ENCODE measurements around the gene SKOR2. TPM values are rescaled to one million over a fixed set of nuclear protein-coding genes. Genes with fewer than 3 reads are reported as not detected.

SKOR2 gene, protein sequence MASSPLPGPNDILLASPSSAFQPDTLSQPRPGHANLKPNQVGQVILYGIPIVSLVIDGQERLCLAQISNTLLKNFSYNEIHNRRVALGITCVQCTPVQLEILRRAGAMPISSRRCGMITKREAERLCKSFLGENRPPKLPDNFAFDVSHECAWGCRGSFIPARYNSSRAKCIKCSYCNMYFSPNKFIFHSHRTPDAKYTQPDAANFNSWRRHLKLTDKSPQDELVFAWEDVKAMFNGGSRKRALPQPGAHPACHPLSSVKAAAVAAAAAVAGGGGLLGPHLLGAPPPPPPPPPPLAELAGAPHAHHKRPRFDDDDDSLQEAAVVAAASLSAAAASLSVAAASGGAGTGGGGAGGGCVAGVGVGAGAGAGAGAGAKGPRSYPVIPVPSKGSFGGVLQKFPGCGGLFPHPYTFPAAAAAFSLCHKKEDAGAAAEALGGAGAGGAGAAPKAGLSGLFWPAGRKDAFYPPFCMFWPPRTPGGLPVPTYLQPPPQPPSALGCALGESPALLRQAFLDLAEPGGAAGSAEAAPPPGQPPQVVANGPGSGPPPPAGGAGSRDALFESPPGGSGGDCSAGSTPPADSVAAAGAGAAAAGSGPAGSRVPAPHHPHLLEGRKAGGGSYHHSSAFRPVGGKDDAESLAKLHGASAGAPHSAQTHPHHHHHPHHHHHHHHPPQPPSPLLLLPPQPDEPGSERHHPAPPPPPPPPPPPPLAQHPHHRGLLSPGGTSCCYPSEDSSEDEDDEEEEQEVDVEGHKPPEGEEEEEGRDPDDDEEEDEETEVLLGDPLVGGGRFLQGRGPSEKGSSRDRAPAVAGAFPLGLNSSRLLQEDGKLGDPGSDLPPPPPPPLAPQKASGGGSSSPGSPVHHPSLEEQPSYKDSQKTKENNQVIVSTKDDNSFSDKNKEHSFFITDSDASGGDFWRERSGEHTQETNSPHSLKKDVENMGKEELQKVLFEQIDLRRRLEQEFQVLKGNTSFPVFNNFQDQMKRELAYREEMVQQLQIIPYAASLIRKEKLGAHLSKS
- total RNA-seq, result not detected

DNA sequence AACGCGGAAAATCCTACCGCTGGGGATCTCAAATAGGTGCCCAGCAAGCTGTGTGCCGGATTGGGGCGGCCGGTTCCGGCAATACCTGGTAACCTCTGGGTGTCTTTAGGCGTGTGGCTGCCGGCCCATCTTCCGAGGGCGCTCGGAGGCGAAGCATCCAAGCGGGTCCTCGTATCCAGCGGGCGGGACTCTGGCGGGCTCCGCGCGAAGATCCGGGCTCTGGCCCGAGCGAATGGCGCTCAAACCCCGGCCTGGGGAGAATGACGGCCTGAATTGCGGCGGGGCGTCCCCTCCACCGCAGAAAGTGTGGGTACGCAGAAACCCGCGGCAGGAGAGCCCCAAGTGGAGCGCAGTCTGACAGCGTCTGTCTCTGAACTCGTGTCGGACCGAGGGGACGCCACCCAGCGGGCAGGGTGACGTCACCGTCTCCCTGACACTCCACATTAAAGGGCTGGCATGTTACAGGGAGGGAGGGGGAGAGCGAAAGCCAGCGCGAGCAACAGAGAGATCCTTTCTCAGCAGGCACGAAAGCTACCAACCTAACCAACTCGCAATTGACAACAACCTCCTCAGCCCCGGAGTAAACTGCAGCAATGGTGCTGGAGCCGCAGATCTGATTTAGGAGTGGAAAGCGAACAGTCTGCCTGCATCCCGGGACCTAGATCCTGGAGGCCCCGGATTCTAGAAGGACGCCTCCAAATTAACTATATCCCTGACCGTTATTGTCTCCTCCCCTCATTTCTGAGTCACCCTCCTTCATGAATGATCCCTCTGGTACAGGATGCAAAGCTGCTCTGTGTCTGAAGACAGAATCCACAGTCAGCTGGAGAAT lies at the start of gene SKOR2:
Gene SKOR2, minus strand, starts transcription at position 372 of the 832 bp plus-strand sequence. CDS start 2,477 bp downstream, outside the sequence.
- peaks cover 83% of the 10 kb centered on the region for H3K27me3 ChIP-seq (ENCODE audit: insufficient read depth, low read length)
- H3K9me3 ChIP-seq (ENCODE audit: low read depth, low read length), result no peaks in the 10 kb centered on the region
- H3K4me1 ChIP-seq (ENCODE audit: insufficient read depth, low read length), result no peaks in the 10 kb centered on the region
- H3K4me3 ChIP-seq (ENCODE audit: low read length), result no peak within 1 kb of the TSS

DNA sequence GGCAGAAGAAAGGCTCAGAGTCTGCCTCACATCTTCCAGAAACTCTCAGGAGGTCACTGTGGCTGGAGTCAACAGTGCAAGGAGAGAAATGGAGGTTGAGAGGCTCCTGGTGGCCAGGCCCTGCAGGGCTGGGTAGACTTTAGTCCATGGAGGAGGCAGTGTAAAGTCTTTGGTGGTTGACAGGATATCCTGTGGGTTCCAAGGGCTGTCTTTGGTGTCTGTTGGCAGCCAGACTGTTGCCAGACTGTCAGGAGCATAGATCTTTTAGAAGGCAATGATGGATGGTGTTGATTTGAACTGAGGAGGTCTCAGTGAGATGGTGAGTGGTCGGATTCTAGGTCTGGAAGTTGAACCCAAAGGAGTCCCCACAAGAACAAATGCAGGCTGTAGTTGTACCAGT lies 45.0 kb upstream of the SKOR2 start:
- no peak overlapping the region for H3K4me3 ChIP-seq (ENCODE audit: low read length)
- peaks cover 10% of the 10 kb centered on the region for H3K9me3 ChIP-seq (ENCODE audit: low read depth, low read length)
- no peaks in the 10 kb centered on the region for H3K27me3 ChIP-seq (ENCODE audit: insufficient read depth, low read length)
- H3K4me1 ChIP-seq (ENCODE audit: insufficient read depth, low read length), result no peaks in the 10 kb centered on the region

DNA sequence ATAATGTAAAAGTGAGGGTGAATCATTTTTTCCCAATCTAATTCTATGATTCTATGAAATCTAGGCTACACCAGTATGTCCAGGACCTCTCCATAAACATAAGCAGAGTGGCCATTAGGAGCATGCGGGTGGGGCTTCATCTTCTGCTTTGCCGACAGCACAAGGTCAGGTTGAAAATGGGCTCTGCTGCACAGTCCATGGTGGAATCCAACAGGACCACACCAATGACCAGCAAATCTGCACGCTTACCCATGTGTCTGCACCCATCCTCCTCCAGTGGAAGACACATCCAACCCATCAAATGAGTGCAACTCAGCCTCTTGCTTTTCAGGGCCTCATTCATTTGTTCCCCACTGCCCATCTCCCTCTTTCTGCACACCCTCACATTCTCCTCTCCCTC lies 43.3 kb upstream of the SKOR2 start:
- no peaks in the 10 kb centered on the region for H3K9me3 ChIP-seq (ENCODE audit: low read depth, low read length)
- no peak overlapping the region for H3K4me3 ChIP-seq (ENCODE audit: low read length)
- no peaks in the 10 kb centered on the region for H3K4me1 ChIP-seq (ENCODE audit: insufficient read depth, low read length)
- H3K27me3 ChIP-seq (ENCODE audit: insufficient read depth, low read length), result no peaks in the 10 kb centered on the region

DNA sequence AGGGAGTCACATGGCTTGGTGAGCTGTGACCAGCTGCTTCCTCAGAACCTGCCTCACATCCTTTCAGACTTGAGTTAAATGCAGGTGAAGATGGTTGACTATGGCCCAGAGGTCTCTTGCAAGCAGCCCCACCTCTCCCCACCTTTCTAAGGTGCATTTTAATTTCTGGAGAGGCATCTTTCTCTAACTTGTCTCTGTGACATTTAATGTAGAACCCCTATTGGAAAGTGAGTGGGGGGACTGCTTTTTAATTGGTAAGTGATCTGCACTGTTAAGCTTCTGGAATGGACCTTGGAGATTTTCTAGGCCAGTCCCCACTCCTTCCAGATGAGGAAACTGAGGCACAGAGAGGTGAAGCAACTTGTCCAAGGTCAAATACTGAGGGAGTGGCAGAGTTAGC lies 37.3 kb upstream of the SKOR2 start:
- H3K27me3 ChIP-seq (ENCODE audit: insufficient read depth, low read length), result no peaks in the 10 kb centered on the region
- no peaks in the 10 kb centered on the region for H3K4me1 ChIP-seq (ENCODE audit: insufficient read depth, low read length)
- H3K4me3 ChIP-seq (ENCODE audit: low read length), result no peak overlapping the region
- no peaks in the 10 kb centered on the region for H3K9me3 ChIP-seq (ENCODE audit: low read depth, low read length)

DNA sequence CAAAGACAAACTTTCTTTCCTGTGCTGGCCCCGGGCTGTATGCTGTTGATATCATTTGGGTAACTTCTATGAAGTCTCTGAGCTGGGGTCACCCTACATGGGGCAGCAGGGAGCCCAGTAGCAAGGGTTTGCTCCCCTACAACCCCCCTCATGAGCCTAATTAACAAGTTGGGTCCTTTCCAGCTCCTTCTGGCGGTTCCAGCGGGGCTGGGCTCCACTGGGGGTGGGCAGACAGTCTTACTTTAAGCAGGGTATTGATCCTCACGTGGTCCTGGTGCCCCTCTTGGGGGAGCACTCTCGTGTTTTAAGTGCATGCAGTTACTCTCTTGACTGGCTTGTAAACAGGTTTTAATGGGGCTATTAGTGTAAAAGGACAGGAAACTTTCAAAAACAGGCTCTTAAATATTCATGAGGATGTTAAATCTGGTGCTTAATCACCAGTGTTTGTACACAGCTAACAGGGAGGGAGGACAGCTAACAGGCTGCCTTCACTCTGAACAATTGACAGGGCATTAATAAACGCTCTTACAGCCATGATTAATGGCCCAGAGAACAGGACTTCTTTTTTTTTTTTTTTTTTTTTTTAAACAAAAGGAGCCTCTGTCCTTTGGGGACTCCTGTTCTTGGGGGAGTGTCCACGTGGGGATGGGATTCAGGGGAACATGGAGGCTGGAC lies 36.6 kb upstream of the SKOR2 start:
- Histone ChIP-seq H3K4me1 (ENCODE audit: insufficient read depth, low read length) (no peaks in the 10 kb centered on the region), H3K27me3 (ENCODE audit: insufficient read depth, low read length) (no peaks in the 10 kb centered on the region), H3K9me3 (ENCODE audit: low read depth, low read length) (no peaks in the 10 kb centered on the region), H3K4me3 (ENCODE audit: low read length) (no peak overlapping the region)

DNA sequence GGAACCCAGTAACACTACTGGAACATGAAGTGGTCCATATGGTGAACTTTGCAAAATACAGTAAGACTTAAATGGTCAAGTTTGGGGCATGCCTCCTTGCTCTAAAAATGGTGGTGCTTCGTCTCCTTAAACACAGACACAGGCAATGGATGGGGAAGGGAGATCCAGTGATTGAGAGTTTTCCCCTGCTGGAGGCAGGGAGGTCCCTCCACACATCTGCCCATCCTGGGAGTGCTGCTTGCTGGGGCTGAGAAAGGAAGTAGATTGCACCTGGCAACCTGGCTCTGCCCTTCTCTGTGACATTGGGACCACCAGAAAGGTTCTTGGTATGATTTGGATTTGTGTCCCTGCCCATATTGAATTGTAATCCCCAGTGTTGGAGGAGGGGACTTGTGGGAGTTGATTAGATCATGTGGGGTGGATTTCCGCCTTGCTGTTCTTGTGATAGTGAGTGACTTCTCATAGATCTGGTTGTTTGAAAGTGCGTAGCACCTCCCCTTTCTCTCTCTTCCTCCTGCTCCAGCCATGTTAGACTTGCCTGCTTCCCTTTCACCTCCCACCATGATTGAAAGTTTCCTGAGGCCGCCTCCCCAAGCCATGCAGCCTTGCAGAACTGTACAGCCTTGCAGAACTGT lies 35.4 kb upstream of the SKOR2 start:
- Histone ChIP-seq H3K9me3 (ENCODE audit: low read depth, low read length) (no peaks in the 10 kb centered on the region), H3K27me3 (ENCODE audit: insufficient read depth, low read length) (no peaks in the 10 kb centered on the region), H3K4me3 (ENCODE audit: low read length) (no peak overlapping the region), H3K4me1 (ENCODE audit: insufficient read depth, low read length) (no peaks in the 10 kb centered on the region)

DNA sequence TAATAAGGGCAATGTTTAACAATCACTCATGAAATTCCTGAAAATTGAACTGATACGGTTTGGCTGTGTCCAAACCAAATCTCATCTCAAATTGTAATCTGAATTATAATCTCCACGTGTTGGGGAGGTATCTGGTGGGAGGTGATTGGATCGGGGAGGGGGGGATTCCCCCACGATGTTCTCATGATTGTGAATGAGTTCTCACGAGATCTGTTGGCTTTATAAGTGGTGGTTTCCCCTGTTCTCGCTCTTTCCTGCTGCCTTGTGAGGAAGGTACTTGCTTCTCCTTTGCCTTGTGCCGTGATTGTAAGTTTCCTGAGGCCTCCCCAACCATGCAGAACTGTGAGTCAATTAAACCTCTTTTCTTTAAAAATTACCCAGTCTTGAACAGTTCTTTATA lies 34.0 kb upstream of the SKOR2 start:
- Histone ChIP-seq H3K4me3 (ENCODE audit: low read length) (no peak overlapping the region), H3K27me3 (ENCODE audit: insufficient read depth, low read length) (no peaks in the 10 kb centered on the region), H3K4me1 (ENCODE audit: insufficient read depth, low read length) (no peaks in the 10 kb centered on the region), H3K9me3 (ENCODE audit: low read depth, low read length) (no peaks in the 10 kb centered on the region)

DNA sequence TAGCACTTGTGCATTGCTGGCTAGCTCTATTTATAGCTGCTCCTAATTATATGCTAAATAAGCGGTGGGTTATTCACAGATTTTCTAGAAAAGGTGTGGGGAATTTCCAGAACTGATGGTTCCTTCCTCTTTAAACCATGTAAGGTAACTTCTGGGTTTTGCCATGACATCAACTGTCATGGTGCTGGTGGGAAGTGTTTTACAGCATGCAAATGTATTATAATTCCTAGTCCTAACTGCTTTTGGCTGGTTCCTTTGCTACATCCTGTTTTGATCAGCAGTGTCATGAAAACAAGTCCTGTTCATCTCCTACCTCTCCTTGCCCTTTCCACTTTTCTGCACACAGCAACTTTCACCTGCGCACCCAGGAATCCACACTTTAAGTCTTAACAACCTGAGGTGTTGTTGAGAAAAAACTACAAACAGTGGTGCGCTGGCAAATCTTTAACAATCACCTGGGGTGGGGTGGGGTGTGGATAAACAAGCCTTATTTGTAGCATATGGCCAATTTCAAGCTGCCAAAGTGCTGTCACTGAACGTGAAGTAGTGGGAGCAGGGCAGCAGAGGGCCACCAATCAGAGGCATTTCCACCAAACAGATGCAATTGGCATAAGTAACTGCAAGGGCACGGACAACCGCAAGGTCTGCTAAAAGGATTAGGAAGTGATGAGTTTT lies 33.4 kb upstream of the SKOR2 start:
- no peak overlapping the region for H3K4me3 ChIP-seq (ENCODE audit: low read length)
- no peaks in the 10 kb centered on the region for H3K9me3 ChIP-seq (ENCODE audit: low read depth, low read length)
- no peaks in the 10 kb centered on the region for H3K4me1 ChIP-seq (ENCODE audit: insufficient read depth, low read length)
- no peaks in the 10 kb centered on the region for H3K27me3 ChIP-seq (ENCODE audit: insufficient read depth, low read length)

DNA sequence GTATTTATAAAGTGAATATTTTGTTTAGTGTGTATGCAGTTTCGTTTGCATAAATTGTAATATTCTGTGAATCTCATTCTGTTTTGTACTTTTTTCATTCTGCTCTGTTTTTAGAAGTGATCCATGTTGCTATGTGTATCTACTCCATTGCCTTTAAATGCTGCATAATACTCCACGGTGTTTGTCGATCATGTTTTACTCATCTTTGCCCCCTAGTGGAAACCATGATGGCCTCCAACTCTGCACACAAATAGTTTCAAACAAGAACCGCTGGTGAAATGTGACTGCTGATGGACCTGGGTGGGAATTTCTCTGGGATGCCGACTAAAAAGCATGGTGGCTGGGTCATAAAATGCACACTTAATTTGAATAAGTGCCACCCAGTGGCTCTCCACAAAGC lies 32.0 kb upstream of the SKOR2 start:
- Histone ChIP-seq H3K4me3 (ENCODE audit: low read length) (no peak overlapping the region), H3K4me1 (ENCODE audit: insufficient read depth, low read length) (no peaks in the 10 kb centered on the region), H3K9me3 (ENCODE audit: low read depth, low read length) (no peaks in the 10 kb centered on the region), H3K27me3 (ENCODE audit: insufficient read depth, low read length) (peaks cover 2% of the 10 kb centered on the region)

DNA sequence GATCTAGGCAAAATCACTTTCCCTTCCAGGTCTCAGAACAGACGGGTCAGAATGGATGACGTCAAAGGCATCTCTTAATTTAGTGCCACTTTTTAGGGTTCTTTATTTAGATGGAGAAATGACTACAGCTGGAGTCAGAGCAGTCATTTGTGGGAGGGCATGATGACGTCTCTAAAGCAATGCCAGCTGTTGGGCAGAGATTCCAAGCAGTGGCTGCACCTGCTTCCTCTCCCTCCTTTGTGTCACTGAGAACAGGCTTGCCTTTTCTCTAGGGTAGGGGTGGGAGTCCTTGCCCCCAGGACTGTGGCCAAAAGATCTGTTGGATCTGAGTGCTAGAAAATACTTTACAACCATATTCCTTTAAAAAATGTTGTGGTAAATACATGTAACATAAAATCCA lies 28.7 kb upstream of the SKOR2 start:
- Histone ChIP-seq H3K27me3 (ENCODE audit: insufficient read depth, low read length) (peaks cover 6% of the 10 kb centered on the region), H3K9me3 (ENCODE audit: low read depth, low read length) (no peaks in the 10 kb centered on the region), H3K4me3 (ENCODE audit: low read length) (no peak overlapping the region), H3K4me1 (ENCODE audit: insufficient read depth, low read length) (no peaks in the 10 kb centered on the region)

DNA sequence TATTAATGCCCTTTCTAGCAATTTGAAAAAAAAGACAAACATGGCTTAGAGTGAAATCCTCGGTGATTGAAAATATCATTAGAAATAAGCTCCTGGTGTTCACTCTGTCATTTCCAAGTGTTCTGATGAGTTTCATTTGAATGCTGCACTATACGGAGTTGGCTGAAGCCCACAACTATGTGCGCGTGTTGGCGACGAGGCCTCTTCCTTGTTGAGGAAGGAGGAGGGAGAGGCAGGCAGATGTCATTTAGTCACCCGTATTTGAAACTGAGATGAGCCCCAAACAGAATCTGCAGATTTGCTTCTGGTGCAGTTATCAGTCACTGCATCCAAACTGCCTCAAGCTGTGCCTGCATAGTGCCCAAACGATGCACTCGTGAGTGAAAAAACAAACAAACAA lies 23.5 kb upstream of the SKOR2 start:
- Histone ChIP-seq H3K9me3 (ENCODE audit: low read depth, low read length) (no peaks in the 10 kb centered on the region), H3K27me3 (ENCODE audit: insufficient read depth, low read length) (peaks cover 16% of the 10 kb centered on the region), H3K4me1 (ENCODE audit: insufficient read depth, low read length) (no peaks in the 10 kb centered on the region), H3K4me3 (ENCODE audit: low read length) (no peak overlapping the region)

DNA sequence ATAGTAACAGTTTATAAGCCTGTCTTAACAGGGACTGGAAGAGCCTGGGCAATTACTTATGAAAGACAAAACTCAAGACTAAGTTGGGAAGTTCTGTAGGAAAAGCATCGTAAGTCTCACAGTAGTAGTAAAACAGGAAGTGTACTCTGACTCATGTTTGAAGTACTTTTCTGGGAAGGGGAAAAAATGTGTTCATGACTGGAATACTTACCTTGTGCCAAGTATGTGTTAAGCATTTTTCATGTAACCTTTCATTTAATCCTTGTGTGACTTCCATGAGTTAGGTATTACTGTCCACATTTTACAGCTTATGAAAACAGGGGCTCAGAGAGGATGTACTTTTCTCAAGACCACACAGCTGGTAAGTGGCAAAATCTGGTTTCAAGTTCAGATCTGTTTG lies 13.7 kb upstream of the SKOR2 start:
- peaks cover 61% of the 10 kb centered on the region for H3K27me3 ChIP-seq (ENCODE audit: insufficient read depth, low read length)
- H3K9me3 ChIP-seq (ENCODE audit: low read depth, low read length), result no peaks in the 10 kb centered on the region
- no peak overlapping the region for H3K4me3 ChIP-seq (ENCODE audit: low read length)
- no peaks in the 10 kb centered on the region for H3K4me1 ChIP-seq (ENCODE audit: insufficient read depth, low read length)

DNA sequence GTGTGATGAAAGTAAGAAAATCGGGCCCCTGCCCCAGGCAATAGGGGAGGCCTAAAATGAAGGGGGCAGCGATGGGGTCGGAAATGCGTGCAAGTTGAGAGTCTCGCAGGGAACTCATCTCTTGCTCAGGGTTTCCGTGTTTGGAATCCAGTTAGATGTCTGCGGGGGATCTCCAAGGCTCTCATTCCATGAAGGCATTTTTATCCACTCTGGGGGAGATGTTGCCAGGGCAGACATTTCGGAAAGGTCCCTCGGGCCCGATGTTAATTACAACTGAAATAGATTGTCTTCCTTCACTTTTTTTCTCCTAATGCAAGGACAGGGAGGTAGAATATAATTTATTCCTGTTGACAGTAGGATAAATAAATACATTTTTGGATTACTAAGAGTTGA lies 12.8 kb upstream of the SKOR2 start:
- Histone ChIP-seq H3K4me3 (ENCODE audit: low read length) (no peak overlapping the region), H3K9me3 (ENCODE audit: low read depth, low read length) (no peaks in the 10 kb centered on the region), H3K27me3 (ENCODE audit: insufficient read depth, low read length) (peaks cover 70% of the 10 kb centered on the region), H3K4me1 (ENCODE audit: insufficient read depth, low read length) (no peaks in the 10 kb centered on the region)
